GM12801 (cell line): ENCODE data around the gene MOGAT1.

Experiments
- TF ChIP-seq, protein P1 (sequence below): IDR thresholded peaks from one replicate; pipeline ENCODE4 v1.5.1; 2011; ENCODE audit warnings: control low read depth; ENCODE audit not compliant: insufficient read length; ENCODE audit errors: extremely low read depth

The MOGAT1 gene

DNA sequence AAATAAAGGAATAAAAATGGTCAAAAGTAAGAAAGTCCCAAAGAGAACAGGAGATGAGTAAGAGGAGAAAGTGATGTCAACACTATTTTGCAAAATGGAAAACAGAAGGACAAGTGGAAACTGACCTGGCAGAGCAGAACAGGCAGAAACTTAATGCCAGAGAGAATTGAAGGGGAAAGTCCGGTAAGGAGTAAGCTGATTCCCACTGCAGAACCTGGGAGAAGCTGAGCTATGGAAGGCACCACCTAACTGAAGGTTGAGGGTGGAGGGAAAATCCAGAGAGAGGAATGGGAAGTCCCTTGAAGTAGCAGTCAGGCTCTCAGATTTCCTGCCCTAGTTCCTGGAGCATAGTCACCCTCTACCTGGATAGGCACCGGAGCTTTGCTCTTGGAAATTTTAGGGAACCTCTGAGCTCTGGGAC is 59.8 kb downstream of the MOGAT1 start:
- TF ChIP-seq, protein P1, sequence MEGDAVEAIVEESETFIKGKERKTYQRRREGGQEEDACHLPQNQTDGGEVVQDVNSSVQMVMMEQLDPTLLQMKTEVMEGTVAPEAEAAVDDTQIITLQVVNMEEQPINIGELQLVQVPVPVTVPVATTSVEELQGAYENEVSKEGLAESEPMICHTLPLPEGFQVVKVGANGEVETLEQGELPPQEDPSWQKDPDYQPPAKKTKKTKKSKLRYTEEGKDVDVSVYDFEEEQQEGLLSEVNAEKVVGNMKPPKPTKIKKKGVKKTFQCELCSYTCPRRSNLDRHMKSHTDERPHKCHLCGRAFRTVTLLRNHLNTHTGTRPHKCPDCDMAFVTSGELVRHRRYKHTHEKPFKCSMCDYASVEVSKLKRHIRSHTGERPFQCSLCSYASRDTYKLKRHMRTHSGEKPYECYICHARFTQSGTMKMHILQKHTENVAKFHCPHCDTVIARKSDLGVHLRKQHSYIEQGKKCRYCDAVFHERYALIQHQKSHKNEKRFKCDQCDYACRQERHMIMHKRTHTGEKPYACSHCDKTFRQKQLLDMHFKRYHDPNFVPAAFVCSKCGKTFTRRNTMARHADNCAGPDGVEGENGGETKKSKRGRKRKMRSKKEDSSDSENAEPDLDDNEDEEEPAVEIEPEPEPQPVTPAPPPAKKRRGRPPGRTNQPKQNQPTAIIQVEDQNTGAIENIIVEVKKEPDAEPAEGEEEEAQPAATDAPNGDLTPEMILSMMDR: no peak

DNA sequence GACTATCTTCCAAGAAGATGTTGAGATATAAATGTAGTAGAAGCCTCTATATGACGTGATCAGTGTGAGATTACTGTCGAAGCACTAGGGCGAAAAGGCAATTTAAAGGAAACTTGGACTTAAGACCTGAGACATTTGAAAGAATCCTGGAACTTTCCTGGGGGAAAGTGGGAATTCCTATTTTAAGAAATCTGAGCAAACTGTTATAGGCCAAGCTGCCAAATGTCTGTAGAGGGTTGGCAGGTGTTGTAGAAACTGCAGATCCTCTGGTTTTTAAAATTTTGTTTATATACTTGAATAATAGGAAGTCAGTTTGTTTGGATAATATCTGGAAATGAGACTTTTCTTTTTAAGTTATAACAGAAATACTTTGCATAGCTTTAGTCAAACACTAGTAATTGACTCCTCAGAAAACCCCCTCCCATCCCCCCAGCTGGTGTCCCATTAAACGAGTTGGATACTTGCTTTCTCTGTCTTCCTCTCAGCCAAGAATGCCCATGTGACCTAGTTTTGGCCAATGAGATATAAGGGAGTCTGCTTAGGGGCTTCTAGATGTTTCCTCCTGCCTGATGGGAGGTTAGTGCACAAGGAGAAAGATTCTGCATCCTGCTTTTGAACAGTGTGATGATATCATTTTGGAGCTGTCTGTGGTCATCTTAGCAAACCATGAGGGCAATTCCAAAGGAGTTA is 61.2 kb downstream of the MOGAT1 start:
- TF ChIP-seq, protein P1: no peak

DNA sequence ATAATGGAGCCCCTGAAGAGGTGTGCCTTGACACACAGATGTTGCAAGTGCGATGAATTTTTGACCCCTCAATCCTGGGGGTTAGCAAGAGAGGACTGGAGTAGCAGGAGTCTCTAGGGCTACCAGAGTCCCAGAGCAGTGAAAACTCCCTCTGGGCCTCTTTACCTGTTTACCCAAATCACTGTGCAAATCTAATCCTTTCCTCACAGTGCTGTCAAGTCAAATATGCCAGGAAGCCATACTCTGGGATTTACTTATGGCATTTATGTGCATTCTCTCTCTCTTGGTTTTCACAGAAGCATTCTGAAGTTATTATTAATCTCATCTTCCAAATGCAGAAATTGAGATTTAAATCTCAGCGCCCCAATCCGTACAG is 62.0 kb downstream of the MOGAT1 start:
- TF ChIP-seq, protein P1: no peak

DNA sequence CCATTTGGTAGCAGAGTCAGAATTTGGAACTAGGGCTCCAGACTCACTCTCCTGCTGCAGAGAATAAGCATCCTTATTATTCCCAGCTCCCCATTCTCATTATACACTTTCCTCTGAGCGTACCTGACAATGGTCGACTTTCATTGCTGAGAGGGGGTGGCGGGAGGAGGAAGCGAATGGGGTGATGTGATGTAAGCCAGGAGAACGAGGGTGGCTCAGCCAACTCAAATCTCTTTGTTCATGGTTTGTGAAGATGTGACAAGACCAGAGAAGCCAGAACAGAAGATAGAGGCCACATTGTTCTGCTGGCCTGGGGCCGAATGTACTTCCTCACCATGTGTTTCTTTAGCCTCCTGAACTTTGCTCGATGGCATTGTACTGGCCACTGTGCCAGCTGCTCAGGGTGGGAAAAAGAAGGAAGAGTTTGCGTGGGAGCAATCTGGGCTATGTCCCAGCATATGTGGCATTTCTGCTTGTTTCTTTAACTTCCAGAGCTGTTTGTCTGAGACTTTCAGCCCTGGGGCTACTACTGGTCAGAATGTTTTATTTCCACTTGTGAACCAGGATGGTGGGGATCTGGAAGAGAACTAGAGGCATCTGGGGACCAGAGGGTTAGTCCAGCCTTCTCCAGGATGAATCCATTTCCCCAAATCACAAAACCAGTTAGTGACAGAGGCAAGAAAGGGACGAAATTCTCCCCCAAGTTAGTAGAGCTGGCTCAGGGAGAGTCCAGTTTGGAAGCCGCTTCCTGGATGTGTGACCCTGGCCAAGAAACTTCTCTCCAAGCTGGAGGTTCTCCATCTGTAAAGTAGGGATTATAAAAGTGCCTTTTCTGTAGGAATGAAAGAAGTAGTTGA is 62.6 kb downstream of the MOGAT1 start:
- TF ChIP-seq, protein P1: no peak

DNA sequence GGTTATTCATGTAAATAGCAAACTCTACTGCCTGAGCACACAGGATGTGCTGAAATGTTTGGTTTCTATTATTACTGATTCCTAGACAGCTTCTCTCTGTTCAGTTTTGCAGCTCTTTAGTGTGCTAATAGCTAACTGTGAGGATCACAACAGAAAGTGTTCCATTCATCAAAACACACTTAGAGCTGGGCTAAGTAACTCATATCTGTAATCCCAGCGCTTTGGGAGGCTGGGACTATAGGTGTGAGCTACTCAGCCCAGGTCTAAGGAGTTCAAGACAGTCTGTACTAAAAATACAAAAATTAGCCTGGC is 63.2 kb downstream of the MOGAT1 start:
- TF ChIP-seq, protein P1: no peak

DNA sequence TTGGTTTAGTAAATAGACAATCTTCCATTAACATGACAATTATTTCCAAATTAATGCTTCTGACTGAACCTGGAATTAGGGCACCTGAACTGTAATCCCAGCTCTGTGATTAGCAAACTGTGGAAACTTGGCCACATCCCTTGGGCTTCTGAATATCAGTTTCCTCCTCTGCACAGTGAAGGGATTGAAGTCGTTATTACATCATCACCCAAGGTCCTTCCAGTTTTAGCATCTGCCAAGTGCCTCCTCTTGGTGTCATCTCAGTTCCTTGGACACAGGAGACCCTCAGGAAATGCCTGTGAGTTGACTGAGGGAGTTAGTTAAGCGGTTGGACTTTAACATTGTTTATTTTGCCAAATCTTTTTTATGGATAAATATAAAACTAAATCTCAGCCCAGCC is 64.8 kb downstream of the MOGAT1 start:
- TF ChIP-seq, protein P1: no peak

DNA sequence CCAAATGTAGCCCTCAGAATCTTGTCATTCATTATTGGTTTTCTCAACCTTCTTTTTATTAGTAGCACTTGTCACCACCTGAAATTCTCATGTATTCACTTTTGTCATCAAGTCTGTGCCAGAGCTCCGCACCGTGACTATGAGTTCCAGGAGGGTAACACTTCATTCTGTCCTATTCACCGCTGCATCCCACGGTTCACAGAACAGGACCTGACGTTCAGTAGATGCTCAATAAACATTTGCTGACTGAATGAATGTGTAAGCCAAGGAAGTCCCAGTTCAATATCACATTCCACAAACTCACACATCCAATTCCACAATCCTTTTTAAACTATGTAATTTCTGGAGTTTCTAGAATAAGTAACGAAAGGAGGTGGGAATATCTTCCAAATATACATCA is 65.5 kb downstream of the MOGAT1 start:
- TF ChIP-seq, protein P1: no peak
